ENCODE results near the gene FGFR4.

Gene FGFR4

GRCh38 chr5:177093803-177094202, 7.1 kb downstream of the FGFR4 start:
- no peaks in the 10 kb centered on the region for H3F3A ChIP-seq (ENCODE audit: control insufficient read depth, insufficient read depth)
- H3K79me2 ChIP-seq (ENCODE audit: control insufficient read depth, low read length) = no peaks in the 10 kb centered on the region
- no peaks in the 10 kb centered on the region for H3K36me3 ChIP-seq (ENCODE audit: control insufficient read depth, low read length)
- no peak overlapping the region for H3K4me2 ChIP-seq (ENCODE audit: low read length)
- peaks cover 2% of the 10 kb centered on the region for H3K4me1 ChIP-seq (ENCODE audit: control insufficient read depth, low read length)
- no peaks in the 10 kb centered on the region for H3K9me3 ChIP-seq (ENCODE audit: control insufficient read depth, insufficient read depth, low read length)
- no peaks in the 10 kb centered on the region for H3K27me3 ChIP-seq (ENCODE audit: control insufficient read depth, low read length)
- no peak overlapping the region for H3K4me3 ChIP-seq (ENCODE audit: low read length)
- no peak overlapping the region for H3K27ac ChIP-seq (ENCODE audit: low read depth, low read length)
- H3K9me2 ChIP-seq (replicated peaks; ENCODE audit: control insufficient read depth, low read length) = no peaks in the 10 kb centered on the region
- TF ChIP-seq CTCF (IDR thresholded peaks at IDR 0.05; ENCODE audit: low read depth, low read length, poor library complexity, severe bottlenecking) = no peak
- no peak for TF ChIP-seq EZH2phosphoT487 (IDR thresholded peaks at IDR 0.05; ENCODE audit: borderline replicate concordance, low read length)
- H4K20me1 ChIP-seq (ENCODE audit: control insufficient read depth, insufficient read depth, low read depth, low read length) = no peaks in the 10 kb centered on the region

- H3K36me3 ChIP-seq (ENCODE audit: control insufficient read depth, low read length) = no peaks in the 10 kb centered on the region
- H3K4me2 ChIP-seq (ENCODE audit: low read length) = no peak overlapping the region
These were observed 7.7 kb downstream of the FGFR4 start for GRCh38 chr5:177094224-177095087.

GRCh38 chr5:177095088-177095669, 8.5 kb downstream of the FGFR4 start:
- no peak overlapping the region for H3K4me3 ChIP-seq (ENCODE audit: low read length)
- no peaks in the 10 kb centered on the region for H3K9me2 ChIP-seq (replicated peaks; ENCODE audit: control insufficient read depth, low read length)
- no peak overlapping the region for H3K27ac ChIP-seq (ENCODE audit: low read depth, low read length)
- no peak overlapping the region for H3K4me2 ChIP-seq (ENCODE audit: low read length)
- H3K27me3 ChIP-seq (ENCODE audit: control insufficient read depth, low read length) = no peaks in the 10 kb centered on the region
- H4K20me1 ChIP-seq (ENCODE audit: control insufficient read depth, insufficient read depth, low read depth, low read length) = no peaks in the 10 kb centered on the region
- no peaks in the 10 kb centered on the region for H3K36me3 ChIP-seq (ENCODE audit: control insufficient read depth, low read length)
- no peak for TF ChIP-seq CTCF (IDR thresholded peaks at IDR 0.05; ENCODE audit: low read depth, low read length, poor library complexity, severe bottlenecking)
- no peak for TF ChIP-seq EZH2phosphoT487 (IDR thresholded peaks at IDR 0.05; ENCODE audit: borderline replicate concordance, low read length)
- H3F3A ChIP-seq (ENCODE audit: control insufficient read depth, insufficient read depth) = no peaks in the 10 kb centered on the region
- H3K79me2 ChIP-seq (ENCODE audit: control insufficient read depth, low read length) = no peaks in the 10 kb centered on the region
- H3K9me3 ChIP-seq (ENCODE audit: control insufficient read depth, insufficient read depth, low read length) = no peaks in the 10 kb centered on the region
- peaks cover 16% of the 10 kb centered on the region for H3K4me1 ChIP-seq (ENCODE audit: control insufficient read depth, low read length)

More at GRCh38 chr5:177094224-177095087, 7.7 kb downstream of the FGFR4 start:
- Histone ChIP-seq H3K79me2 (ENCODE audit: control insufficient read depth, low read length) (no peaks in the 10 kb centered on the region), H3K4me3 (ENCODE audit: low read length) (no peak overlapping the region), H3K27ac (ENCODE audit: low read depth, low read length) (no peak overlapping the region), H3K9me3 (ENCODE audit: control insufficient read depth, insufficient read depth, low read length) (no peaks in the 10 kb centered on the region), H3K9me2 (replicated peaks; ENCODE audit: control insufficient read depth, low read length) (no peaks in the 10 kb centered on the region), H3K4me1 (ENCODE audit: control insufficient read depth, low read length) (peaks cover 9% of the 10 kb centered on the region), H3K27me3 (ENCODE audit: control insufficient read depth, low read length) (no peaks in the 10 kb centered on the region), H3F3A (ENCODE audit: control insufficient read depth, insufficient read depth) (no peaks in the 10 kb centered on the region), H4K20me1 (ENCODE audit: control insufficient read depth, insufficient read depth, low read depth, low read length) (no peaks in the 10 kb centered on the region)
- no peak for TF ChIP-seq EZH2phosphoT487 (IDR thresholded peaks at IDR 0.05; ENCODE audit: borderline replicate concordance, low read length)
- TF ChIP-seq CTCF (IDR thresholded peaks at IDR 0.05; ENCODE audit: low read depth, low read length, poor library complexity, severe bottlenecking) = no peak

Data from DOHH2 (cell line).